NCI-H526 treated with DMSO at 0.1 percent for 48 hours (cell line): ENCODE results near the gene FRMPD2.
"Not testable (repeated sequence)": the region's sequence is repeated elsewhere in the genome, so short reads cannot be mapped to it uniquely, and the experiment has no call there.

ENCODE experiments used
- DNase-seq: peaks from one replicate; lab custom pipeline; 2025; lab: John Stamatoyannopoulos, UW

FRMPD2 gene

DNA sequence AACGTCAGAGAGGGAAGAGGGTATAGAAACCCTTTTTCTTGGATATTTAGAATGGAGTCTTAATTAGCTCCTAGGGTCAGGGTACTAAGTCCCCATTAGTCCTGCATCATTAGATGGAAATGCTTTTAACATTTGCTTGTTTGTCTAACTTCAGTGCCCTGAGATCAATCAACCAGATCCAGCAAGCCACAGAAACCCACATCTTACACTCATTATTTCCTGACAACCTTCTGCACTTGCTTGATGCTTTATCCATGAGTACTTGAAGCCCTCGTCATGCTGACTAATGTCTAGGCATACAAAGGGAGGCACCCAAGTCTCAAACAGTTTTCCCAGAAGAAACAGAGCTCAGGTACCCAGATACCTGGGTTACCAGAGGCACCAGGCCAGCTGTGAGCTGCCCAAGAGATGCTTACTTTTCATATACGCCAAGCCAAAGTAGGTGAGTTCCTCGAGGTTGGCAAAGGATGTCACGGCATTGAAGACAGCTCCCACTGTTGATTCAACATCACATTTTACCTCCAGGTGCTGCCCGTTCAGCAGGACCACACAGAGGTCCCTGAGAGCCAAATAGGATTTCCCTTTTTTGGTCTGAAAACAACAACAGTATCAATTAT is 42.7 kb downstream of the FRMPD2 start:
- no peak for DNase-seq

DNA sequence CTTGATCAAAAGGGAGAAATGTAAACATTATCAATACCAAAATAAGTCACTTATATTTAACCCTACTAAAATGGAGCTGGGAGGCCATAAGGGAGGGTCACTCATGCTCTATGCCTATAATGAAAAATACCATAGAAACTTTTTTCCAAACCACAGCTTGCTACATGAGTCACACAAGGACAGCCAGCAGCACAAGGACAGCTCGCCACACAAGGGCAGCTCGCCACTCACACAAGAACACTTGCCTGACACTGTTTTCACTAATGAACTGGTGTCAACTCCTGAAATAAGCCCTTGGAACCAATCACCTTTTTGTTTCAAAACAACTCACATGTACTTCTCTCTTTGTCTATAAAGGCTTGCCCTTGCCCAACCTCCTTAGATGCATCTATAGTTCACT is 43.3 kb downstream of the FRMPD2 start:
- DNase-seq = no peak

DNA sequence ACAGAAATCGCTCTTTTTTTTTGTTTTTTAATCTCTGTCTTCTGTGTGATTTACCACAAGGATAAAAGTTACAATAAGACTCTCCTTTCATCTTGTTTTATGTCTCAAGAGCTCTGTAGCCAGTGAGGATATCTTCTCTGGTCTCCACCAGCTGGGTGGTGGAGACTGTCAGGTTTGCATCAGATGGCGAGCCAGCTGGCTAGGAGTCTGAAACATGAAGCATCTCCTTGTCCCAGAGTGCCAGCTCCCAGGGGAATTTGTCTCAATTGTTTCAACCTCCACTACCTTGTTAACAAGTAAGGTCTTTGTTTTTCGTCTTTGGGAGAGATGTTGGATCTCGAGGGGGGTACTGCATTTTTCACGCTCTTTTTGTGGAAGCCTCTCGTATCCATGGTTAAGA is 47.3 kb downstream of the FRMPD2 start:
- no peak for DNase-seq

DNA sequence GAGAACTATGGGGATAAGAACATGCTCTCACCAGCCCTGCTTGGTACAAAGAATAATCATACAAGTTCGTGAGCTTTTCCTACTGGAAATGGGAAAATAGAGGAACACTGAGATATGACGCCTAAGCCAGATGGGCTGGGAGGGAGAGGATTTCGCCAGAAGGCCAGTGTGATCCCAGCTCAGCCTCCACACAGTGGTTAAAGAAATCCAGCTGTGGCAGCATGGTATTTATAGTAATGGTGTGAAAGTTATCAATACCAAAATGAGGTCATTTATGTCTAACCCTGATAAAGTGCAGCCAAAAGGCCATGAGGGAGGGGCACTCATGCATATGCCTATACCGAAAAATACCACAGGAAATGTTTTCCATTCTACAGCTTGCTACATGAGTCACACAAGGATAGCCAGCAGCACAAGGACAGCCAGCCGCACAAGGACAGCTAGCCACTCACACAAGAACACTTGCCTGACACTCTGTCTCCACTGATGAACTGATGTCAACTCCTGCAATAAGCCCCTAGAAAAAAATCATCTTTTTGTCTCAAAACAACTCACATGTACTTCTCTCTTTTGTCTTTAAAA is 49.4 kb downstream of the FRMPD2 start:
- no peak for DNase-seq

DNA sequence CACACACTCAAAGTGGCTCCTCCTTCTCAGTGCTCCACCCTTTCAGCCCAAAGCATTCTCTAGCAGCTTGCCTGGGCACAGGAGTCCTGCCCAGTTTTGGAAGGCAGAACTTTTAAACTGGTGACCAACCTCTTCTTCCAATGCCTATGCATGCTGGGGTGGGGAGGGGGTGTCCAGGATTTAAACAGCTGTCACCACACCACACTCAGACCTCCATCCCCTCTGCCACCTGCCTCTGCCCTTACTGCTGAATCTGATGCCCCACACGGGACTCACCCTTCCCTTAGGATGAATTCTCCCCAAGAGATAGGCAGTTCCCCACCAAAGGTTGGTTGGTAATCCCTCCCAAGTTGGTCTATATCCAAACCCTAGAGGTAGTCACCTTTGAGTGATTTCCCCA is 50.2 kb downstream of the FRMPD2 start:
- no peak for DNase-seq

DNA sequence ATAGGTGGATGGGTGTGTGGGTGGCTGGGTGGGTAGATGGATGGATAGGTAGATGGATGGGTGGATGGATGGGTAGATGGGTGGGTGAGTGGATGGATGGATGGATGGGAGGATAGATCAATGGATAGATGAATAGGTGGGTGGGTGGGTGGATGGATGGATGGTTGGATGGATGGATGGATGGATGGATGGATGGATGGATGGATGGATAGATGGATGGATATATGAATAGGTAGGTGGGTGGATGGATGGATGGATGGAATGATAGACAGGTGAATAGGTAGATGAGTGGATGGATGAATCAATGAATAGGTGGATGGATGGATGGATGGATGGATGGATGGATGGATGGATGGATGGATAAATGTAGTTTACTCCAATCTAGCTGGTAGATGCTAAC is 52.7 kb downstream of the FRMPD2 start:
- DNase-seq = no peak

DNA sequence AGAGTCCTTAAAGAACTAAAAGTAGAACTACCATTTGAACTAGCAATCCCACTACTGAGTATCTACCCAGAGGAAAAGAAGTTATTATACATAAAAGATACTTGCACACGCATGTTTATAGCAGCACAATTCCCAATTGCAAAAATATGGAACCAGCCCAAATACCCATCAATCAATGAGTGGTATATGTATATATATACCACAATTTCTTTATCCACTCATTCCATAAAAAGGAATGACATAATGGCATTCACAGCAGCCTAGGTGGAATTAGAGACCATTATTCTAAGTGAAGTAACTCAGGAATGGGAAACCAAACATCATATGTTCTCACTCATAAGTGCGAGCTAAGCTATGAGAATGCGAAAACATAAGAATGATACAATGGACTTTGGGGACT is 53.5 kb downstream of the FRMPD2 start:
- DNase-seq = not testable (repeated sequence)

DNA sequence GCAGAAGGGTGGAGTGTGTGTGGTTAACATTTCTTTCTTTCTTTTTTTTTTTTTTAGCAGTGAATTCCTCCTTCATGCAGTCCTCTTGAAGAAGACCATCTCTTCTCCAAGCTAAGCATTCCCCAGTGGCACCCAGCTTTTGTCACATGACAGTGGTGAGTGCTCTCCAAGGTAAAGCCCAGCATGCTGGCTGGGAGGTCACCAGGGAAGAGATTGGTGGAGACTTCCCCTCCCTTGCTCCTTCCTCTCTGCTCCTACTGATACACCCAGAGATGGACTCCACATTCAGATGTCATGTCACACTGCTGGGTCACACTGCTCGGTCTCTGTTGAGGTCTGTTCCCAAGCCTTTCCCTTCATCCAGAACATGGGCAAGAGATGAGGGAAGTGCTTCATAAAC is 55.3 kb downstream of the FRMPD2 start:
- no peak for DNase-seq

DNA sequence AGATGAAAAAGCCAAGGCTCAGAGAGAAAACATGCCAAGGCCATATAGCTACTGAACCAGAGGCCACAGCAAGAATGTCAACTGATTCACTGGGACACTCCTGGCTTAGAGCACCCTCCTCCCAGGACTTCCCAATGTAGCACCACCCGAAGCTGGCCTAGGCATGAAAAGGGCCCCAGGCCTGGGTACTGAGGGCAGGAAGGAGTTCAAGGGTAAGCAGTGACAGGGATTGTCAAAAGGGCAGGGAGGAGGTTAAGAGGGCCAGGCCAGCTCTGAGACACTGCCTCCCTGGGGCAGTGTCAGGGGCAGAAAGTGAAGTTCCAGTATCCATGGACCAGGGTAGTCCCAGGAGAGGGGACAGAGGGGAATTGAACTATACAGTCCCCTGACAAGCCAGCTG is 57.8 kb downstream of the FRMPD2 start:
- no peak for DNase-seq

DNA sequence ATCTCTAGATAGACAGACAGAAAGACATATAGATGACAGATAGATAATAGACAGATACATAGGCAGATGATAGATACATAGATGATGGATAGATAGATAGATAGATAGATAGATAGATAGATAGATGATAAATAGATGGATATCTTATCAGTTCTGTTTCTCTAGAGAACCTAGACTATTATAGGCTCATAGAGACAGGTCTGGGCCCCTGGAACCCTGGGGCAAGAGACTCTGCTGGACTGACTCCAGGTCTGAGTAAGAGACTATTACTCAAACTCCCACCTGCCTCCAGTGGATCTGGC is 58.3 kb downstream of the FRMPD2 start:
- no peak for DNase-seq

DNA sequence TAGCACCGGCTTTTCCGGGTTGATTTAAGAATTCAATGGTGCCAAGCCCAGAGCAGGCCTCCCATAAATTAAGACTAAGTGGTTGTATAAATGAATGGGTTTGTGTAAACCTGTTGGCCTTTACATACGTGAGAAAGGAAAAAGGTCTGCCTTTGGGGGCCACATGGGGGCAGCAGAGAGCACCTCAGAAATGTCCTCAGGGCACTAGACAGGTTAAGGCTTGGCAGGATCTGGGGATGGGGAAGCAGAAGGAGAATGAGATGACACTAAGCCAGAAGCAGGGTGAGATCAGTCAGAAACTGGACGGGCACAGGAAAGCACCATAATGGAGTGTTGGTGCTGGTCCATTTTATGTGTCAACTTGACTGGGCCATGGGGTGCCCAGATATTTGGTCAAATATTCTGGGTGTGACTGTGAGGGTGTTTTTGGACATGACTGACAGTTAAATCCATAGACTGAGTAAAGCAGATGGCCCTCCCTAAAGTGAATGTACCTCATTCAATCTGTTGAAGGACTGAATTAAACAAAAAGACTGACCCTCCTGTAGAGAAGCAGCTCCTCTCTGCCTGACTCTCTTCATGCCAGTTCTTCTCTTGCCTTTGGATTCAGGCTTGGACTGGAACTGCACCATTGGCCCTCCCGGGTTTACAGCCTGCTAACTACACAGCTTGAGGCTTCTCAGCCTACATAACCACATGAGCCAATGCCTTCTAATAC is 58.9 kb downstream of the FRMPD2 start:
- DNase-seq = peak; percentile 2

DNA sequence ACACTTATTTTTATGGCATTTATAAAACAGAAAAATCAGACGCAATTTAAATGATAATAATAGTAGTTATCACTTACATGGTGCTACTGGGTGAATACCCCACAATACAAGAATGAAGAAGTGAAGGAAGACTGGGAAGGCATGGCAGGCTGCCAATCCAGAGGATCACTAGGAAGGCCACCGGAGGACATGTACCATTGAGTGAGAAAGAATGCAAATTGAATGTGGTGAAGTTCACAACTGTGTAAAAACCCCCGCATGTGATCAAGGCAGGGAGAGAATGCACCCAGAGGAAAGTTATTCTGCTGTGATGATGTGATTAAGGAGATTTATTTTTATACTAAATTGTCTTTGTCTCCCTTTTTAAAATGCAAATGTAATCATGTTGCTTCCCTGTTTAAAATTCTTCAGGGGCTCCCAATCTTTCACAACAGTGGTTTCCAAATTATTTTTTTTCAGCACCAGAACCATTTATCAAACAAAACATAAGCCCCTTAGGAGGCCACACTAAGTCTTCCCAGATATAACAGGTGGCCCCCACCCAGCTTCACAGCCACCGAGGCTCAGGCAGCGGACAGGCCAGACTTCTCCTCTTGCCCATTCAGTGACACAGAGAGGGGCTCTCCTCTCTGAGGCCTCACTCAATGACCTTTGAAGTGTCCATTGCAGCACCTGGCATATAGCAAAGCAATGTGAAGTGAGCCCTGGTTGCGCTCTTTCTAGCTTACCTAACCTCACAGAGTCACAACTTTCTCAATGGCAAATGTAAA is 59.6 kb downstream of the FRMPD2 start:
- no peak for DNase-seq

DNA sequence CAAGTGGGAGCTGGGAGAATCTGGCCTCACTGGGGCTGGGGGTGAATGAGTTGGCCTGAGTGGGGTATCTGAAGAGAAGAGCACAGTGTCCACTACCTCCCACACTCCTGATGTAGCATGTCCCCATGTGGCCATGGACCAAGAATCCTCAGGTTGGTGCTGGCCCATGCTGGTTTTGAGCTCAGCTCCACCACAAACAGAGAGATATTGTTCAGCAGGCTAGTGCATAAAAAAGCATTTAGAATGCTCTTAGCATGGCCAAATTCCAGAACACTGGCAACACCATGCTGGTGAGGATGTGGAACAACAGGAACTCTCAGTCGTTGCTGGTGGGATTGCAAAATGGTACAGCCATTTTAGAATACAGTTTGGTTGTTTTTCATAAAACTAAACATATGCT is 61.4 kb downstream of the FRMPD2 start:
- DNase-seq = no peak

DNA sequence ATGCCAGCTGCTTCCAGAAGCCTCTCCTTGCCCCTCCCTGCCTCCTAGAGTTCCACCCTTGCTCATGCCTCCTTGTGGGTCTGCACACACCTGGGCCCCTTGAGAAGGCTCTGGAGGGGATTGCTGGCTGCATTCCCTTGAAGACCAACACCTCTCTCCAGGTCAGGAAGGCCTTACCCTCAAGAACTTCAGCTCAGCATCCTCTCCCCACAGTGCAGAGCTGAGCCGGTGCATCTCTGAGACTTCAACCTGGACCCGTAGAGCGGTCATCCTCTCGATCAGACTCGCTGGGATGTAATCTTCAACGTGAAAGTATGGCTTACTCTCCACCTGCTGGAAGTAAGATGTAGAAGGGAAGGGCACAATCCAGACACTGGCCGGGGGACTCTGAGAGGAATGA is 62.7 kb downstream of the FRMPD2 start:
- no peak for DNase-seq

DNA sequence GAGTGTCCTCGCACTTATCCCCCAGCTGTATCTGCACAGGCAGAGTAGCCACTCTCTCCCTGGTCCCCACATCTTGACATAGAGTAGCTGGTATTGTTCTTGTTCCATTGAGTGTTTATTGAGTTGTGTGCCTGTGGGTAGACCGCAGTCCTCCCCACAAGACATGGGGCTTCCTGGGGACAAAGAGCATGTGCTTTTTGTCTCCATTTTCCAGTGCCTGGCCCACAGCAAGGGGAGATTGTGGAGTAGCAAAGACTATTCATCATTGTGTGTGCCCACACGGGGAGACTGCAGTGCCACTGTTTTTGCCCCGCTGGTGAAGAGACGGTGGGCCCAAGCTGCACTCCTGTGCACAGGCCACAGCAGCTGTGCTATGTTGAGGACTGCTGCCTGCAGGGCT is 63.5 kb downstream of the FRMPD2 start:
- no peak for DNase-seq

DNA sequence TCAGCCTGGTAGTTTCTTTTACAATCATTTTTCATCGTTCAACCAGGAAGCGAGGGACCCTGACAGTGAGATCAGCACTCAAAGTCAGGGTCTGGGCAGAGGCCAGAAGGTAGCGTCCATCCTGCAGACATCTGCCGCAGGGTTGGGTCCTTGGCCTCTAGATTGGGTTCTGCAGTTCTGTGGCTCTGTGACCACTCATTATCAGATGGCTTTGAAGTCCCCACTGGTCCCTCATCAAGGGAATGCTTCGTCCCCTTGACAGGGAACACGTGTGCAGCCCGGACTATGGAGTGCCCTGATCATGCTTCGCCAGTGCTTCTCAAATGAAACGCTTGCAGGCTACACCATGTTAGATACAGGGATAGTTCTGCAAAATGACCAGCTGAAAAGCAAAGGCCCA is 64.1 kb downstream of the FRMPD2 start:
- DNase-seq = no peak

DNA sequence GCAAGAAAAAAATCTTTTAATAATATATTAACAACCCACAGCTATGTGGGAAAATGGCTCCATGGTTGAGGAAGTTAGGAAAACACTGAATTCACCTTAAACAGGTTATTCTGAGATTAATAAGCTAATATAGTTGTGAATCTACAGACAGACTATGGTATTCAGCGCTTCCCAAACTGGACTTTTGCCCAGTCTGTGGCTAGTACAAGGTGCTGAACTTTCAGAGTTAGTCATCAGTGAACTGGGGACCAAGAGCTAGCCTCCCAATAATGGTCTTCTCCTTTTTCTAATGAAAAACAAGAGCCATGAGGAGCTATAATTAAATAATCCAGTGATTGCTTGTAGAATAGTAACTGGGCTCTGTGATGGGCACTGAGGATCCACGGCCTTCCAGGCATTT is 65.3 kb downstream of the FRMPD2 start:
- DNase-seq = no peak

DNA sequence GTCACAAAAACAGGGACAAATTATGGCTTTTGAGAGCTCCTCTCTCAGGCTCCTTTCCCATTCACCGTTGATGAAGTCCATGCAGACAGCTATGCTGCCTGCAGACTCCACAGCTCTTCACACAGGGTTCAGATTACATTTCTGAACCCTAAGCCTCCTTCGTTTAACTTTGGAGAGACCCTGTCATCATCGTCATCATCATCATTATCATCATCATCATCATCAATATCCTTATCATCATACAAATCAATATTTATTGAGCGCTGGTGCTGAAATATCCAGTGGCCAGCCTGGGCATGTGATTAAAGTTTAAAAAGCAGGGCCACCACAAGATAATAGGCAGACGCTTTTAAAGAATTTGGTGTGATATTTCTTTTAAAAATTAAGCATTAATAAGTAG is 66.6 kb downstream of the FRMPD2 start:
- no peak for DNase-seq

DNA sequence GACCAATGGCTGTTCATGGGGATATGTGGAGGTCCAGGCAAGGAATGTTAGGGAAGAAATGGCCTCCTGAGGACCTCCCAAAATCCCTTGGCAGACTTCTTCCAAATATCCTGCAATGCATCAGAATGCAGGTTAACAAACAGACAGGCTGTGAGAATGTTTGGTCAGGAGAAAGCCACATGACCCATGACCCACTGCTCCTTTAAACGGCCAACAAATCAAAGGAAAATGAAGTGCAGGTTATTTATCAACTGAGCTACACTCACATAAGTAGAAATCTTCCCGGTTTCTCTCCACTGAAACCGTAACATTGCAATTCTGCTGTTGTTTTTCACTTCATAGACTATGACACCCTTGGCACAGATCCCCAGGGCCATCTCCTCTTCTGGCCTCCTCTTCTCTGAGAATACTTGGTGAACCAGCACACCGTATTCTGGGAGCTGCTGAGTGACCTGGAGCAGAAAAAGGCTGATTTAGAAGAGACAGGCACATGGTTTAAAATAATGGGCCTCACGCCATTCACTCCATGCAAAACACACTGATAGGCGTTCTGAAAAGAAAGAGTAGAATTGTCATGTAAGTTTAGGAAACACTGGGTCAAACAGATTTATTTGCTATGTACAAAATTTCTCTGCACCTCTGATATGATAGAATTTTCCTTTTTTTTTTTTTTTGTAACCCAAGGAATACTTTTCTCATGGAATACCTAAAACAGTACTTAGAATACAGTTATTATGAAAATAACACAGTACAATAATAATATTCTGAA is 67.8 kb downstream of the FRMPD2 start:
- DNase-seq = no peak

DNA sequence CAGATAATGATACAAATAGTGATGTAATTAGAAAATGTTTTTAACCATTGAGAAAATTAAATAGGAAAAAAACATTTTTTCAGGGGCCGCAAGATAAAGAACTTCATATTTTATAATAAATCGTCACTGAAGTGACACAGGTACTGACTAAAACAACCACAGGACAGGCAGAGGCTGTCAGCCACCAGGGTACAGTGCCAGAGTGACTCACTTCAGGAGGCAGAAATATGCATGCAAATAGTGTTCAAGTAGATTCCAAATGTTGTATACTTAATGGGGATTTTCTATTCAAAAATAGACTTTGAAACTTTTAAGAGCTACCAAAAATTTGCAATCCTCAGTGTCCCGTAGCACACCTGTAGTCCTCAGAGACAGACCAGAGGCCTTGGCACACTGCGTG is 68.6 kb downstream of the FRMPD2 start:
- no peak for DNase-seq

DNA sequence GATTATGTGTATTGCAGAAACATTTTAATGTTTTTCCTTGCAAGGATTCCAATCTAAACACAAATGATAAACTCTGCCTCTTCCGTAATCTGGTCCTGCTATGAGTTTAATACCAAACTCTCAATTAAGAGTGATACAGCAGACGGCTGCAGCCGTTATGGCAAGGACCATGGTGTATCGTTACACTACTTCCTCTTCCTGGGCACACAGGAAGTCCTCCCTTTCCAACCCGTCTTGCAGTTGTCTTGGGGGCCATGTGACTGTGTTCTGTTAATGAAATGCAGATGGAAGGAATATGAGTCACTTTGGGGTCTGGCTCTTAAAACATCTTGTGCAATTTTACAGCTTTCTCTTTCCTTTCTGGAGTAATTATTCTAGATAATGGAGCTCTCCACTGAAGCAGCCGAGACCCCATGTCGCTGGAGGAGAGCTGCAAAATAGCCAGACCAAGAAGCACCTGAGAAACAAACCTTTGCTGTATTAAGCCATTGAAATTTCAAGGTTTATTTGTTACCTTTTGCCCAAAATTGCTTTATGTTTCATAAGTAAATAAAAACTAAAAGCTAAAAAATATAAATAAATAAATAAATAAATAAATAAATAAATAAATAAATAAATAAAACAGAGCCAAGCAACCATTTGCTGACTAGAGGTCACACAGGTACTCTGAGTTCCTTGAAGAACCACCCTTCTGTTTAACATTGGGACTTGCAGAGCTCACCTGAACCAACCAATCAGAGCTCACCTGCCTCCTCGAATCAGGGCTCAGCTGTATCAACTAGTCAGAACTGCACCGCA is 74.7 kb downstream of the FRMPD2 start:
- no peak for DNase-seq
